HuH-7 (cell line): ENCODE measurements around the gene COL9A3.
"Not testable (repeated sequence)": the region's sequence is repeated elsewhere in the genome, so short reads cannot be mapped to it uniquely, and the experiment has no call there.

Experiments
- DNase-seq: peaks from one replicate; pipeline ENCODE4 v3.0.0; 2011; ENCODE audit warnings: low spot score

The COL9A3 gene

DNA sequence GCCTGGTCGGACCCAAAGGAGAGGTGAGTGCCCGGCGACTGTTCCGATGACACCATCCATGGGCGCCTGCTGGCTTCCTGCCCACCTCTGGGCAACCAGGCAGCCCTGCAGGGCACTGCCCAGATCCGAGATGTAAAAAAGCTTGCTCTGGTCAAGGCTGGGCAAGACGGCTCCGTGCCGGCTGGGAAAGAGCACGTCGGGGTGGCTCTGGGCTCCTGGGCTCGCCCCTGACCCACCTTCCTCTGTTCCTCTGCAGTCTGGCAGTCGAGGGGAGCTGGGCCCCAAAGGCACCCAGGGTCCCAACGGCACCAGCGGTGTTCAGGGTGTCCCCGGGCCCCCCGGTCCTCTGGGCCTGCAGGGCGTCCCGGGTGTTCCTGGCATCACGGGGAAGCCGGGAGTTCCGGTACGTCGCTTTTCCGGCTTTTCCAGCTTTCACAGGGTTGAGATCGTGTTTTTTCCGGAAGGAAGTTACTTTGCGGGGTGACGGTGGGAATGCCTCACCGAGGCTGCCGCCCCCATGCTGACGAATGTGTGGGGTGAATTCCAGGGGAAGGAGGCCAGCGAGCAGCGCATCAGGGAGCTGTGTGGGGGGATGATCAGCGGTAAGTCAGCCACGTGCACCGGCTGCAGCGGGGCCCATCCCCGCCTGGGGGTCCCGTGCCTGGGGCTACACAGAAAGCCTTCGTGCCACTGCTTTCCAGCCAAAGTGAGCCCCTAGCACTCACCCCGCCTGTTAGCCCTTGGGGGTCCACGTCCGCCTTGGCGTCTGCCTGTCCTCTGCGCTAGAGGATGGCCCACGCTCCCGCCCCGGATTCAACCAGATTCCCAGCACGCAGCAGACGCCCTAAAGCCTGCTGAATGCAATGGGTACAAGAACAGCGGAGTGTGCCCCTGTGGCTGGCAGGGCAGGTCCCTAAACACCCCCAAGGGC is 19.3 kb downstream of the COL9A3 start:
- DNase-seq, result no peak

DNA sequence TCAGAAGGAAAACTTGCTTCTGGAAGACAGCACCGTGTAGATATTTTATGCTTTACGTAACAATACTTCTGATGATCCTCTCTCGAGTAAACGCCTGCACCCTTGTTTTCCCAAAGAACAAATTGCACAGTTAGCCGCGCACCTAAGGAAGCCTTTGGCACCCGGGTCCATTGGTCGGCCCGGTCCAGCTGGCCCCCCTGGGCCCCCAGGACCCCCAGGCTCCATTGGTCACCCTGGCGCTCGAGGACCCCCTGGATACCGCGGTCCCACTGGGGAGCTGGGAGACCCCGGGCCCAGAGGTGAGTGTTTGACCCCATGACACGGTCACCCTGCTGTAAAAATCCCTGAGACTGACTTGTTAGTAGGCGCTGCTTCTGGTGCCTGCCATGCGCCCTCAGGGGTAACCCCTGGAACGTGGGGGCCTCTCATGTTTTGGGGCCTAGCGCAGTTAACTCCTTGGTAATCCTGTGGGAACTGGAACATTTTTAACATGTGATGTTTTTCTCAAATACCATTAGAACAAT is 20.2 kb downstream of the COL9A3 start:
- DNase-seq, result no peak

DNA sequence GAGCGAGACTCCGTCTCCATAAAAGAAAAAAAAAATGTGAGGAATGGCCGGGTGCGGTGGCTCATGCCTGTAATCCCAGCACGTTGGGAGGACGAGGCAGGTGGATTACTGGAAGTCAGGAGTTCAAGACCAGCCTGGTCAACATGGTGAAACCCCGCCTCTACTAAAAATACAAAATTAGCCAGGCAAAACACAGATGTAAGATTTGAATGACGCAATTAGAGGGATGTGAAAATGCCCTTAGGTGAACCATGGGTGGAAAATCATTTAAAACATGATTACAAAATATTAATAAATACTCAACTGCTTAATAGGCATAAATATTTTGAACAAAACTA is 20.9 kb downstream of the COL9A3 start:
- no peak for DNase-seq

DNA sequence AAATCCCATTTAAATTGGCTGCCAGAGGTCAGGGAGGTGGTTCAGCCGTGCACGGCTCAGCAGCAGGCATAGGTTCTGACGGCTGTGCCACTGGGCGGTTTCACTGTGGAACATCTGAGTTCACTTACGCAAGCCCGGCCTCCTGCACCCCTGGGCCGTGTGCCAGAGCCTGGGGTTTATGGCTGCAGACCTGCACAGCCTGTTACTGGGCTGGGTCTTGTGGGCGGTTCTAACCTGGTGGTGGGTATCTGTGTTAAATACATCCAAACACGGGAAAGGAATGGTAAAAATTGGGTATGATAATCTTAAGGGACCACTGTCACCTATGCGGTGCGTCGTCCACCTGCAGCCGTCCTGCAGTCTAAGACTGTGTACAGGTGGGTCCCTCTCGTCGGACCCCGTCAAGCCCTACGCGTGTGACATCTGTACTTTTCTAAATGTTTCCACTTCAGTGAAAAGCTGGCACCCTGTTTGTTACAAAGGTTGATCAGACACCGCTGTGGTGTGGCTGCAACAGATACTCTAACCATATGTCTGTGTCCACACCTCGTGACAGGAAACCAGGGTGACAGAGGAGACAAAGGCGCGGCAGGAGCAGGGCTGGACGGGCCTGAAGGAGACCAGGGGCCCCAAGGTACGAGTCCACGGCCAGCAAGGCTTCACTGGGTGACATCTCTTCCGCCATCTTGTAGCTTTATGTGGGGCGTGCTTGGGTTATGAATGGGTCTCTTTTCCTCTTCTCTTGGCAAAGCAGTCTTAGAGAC is 21.5 kb downstream of the COL9A3 start:
- DNase-seq, result no peak

DNA sequence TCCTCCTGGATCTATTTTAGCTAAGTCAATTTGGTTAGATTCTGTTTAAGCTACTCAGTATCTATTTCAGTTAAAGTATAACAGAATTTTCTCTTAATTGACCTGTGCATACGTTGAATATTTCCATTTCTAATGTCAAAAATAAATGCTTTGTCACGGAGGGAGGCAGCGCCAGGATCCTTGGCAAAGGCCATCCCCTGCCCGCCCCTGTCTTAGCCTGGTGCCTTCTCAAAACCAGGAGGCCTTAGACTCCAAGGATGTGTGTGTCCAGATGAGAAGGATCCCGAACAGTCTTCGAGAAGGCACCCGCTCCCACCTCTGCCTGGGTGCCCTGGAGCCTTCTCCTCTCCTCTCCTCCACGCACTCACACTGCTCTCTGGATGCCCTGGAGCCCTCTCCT is 22.4 kb downstream of the COL9A3 start:
- no peak for DNase-seq

DNA sequence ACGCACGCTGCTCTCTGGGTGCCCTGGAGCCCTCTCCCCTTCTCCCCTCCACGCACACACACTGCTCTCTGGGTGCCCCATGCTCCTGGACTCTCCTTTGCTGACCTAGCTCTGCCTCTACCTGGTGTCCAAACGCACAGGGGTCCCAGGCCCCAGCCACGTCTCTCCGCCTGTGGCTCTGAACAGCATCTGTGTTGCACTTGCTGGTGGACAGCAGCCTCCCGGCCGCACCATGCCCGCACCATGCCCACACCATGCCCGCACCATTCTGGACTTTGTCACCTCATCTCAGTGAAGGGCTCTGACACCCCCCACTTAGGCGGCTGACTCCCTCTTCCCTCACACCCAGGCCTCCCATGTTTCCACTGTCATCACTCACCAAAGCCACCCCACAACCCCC is 23.0 kb downstream of the COL9A3 start:
- no peak for DNase-seq

DNA sequence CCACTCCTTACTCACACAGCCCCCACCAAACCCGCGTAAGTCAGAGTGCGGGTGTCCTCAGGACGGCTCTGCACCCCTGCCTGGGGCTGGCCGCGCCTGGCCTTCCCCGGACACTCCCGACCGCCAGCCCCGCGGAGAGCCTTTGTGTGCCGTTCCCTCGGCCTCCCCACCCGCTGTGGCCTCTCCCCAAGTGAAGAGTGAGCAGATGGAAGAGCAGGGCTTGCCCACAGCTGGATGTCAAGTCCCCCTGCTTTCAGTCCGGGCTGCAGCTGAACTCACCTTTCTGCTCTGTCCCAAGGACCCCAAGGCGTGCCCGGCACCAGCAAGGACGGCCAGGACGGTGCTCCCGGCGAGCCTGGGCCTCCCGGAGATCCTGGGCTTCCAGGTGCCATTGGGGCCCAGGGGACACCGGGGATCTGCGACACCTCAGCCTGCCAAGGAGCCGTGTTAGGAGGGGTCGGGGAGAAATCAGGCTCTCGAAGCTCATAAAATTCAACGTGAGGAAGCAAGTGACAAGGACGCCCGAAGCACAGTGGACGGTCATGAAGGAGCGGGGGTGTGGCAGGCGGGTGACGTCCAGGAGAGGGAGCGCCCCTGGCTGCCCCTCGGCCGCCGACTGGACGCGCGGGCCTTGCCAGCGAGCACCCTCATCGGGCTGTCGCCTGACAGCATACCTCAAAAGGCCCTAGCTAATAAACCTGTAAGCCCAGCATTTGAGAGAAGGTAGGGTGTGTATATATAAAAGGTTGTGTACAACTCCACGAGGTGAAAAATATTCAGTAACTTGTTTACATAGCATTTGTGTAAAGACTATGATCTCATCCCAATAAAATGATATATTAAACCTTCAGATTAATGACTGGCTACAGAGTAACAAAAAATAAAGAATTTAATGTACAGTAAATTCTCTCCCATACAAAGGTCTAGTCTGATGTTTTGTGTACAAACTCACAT is 23.7 kb downstream of the COL9A3 start:
- no peak for DNase-seq

DNA sequence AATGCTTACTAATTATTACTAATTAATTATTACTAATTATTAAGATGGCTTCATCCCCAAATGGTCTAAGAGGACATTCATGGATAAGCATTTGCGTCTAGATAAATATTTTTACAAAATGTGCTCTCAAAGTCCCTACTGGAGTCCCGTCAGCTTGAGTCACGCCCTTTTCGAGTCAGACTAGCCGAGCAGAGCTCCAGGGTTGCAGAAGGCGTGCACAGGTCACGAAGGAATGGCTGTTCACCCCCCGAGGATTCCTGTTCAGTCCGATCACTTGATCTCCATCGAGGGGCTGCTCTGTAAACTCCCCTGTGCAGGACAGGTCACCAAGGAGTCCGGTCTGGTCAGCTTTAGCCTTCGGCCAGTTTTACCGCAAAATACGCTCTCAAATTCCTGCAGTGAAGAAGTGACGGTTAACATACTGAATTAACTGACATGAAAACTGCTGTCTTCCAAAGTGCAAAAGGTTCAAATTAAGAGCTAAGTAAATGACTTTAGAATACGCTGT is 24.9 kb downstream of the COL9A3 start:
- DNase-seq, result no peak

DNA sequence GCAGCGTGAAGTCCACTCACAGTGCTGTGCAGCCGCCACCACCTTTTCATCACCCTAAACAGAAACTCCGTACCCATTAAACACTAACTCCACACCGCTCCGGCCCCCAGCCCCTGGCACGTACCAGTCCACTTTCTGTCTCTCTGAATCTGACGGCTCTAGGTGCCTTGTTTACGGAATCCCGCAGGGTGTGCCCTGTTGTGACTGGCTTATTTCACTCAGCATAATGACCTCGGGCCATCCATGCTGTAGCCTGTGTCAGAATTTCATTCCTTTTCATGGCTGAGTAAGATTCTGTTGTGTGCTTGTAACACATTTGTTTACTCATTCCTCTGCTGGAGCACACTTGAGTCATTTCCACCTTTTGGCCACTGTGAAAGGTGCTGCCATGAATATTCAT is 26.8 kb downstream of the COL9A3 start:
- no peak for DNase-seq

DNA sequence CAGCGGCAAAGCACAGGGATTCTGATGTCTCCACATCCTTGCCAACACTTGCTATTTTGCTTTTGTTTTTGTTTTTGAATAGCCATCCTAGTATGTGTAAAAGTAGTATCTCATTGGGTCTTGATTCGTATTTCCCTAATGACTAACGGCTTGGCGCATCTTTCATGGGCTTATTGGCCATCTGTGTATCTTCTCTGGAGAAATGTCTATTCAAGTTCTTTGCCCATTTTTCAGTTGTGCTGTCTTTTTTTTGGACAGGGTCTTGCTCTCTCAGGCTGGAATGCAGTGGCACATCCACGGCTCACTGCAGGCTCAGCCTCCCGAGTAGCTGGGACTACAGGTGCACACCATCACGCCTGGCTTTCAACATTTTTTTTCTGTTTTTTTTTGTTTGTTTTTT is 27.3 kb downstream of the COL9A3 start:
- no peak for DNase-seq

DNA sequence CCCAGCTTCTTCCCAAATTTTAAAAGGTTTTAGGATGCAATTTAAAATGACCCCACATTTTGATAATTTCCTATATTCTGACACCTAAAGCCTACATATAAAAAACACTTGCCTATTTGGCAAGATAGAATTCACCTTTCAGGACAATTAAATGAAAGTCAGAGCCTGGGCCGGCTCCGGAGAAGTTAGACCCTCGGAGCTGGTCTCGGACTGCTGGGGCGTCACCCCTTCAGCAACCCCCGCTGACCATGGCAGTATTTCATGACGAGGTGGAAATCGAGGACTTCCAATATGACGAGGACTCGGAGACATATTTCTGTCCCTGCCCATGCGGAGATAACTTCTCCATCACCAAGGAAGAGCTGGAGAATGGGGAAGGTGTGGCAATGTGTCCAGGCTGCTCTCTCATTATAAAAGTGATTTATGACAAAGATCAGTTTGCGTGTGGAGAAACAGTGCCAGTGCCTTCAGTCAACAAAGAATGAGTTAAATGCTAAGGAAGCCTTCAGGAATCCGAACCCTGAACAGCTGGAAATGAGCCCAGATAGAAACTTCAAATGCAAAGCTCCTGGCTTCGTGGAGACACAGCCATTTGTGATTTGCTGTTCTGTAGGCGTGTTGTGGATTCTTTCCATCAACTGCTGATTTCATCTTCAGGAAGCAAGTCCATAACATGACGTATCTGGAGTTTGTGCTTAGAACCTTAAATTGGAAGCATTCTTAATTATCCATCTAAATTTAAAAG is 28.7 kb downstream of the COL9A3 start:
- DNase-seq, result no peak

DNA sequence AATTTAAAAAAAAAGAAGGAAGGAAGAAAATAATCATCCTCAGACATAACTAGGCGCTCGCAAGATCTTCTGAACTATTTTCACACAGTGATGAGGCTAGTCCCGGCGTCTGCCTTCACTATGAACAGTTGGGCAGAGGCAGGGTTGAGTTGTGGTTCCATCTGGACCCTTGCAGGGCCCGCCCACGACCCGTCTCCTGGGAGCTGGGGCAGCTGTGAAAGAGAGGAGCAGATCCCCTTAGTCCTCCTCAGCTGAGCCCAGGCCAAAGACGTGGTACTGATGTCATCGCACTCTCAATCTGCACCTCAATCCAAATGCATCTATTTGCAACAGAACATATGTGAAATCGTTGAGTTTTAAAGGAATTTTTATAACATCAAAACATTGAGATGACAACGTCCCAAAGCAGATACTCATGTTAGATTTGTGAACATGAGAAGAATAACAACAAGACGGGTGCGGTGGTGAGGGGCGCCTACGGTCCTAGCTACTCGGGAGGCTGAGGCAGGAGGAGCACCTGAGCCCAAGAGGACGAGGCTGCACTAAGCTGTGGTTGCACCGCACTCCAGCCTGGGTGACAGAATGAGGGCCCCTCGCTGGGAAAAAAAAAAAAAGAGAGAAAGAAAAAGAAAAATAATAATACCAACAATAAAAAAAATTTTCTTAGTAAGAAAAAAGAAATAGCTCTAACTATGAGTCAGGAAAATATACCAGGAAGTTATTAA is 29.5 kb downstream of the COL9A3 start:
- no peak for DNase-seq

DNA sequence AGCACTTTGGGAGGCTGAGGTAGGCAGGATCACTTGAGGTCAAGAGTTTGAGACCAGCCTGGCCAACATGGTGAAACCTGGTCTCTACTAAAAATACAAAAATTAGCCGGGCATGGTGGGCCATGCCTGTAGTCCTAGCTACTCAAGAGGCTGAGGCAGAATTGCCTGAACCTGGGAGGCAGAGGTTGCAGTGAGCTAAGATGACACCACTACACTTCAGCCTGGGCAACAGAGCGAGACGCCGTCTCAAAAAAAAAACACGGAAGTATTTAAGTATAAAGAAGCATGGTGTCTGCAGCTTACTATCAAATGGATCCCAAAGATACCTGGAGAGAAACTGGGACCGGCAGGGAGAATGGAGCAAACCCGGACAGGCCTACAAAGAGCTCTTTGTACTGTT is 32.1 kb downstream of the COL9A3 start:
- not testable (repeated sequence) for DNase-seq

DNA sequence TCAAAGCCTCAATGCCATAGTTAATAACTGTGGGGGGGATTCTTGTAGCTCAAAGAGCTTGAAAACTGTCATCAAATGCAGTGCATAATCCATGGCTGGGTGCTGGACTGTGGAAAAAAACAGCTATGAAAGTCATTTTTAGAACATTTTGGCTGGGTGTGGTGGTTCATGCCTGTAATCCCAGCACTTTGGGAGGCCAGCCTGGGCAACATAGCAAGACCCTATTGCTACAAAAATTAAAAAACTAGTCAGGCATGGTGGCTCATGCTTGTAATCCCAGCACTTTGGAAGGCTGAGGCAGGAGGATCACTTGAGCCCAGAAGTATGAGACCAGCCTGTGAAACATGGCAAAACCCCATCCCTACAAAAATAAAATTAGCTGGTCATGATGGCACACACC is 32.6 kb downstream of the COL9A3 start:
- no peak for DNase-seq

DNA sequence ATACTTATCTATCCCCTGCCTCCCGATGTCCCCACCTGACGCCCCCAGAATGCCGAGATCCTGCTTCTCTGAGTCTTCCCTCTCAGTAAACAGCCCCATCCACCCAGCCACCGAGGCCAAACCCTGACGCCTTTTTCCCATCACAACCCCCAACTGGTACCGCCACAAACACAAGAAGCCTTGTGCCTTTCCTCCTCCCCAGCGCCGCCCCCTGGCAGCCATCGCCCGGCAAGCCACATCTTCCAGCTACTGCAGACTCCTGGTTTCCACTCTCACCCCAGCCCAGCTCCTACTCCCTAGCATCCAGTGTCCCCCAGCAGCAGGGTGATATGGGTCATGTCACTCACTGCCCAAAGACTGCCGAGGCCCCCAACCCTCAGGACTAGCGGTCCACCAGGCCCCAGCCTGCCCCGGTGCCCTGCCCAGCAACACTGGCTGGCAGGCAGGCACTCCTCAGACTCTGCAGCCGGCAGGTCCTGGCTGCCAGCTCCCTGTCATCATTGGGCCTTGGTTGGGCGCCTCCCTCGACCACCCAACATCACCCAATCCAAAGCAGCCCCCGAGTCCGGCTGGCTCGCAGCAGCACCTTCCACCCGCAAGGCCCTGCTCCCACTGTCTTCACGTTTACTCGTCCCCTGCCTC is 33.6 kb downstream of the COL9A3 start:
- no peak for DNase-seq

DNA sequence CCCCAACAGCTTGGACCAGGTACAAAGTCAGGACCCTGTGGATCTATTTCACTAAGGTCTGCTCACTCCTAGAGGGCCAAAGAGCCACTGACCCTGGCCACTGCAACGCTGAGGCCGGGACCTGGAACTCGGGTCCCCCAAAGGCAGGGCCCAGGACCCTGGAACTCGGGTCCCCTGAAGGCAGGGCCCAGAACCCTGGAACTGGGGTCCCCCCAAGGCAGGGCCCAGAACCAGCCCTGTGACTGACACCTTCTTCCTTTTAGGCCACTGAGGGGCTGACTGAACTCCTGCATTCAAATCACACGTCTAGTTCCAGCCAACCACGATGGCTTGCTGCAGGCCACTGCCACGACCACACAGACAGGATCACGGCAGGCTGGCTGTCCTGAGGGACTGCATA is 35.3 kb downstream of the COL9A3 start:
- no peak for DNase-seq

DNA sequence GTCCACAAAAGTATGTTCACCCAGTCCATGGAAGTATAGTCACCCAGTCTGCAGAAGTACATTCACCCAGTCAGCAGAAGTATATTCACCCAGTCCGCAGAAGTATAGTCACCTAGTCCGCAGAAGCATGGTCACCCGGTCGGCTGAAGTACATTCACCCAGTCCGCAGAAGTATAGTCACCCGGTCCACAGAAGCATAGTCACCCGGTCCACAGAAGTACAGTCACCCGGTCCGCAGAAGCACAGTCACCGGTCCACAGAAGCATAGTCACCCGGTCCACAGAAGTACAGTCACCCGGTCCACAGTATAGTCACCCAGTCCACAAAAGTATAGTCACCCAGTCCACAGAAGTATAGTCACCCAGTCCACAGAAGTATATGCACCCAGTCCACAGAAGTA is 36.0 kb downstream of the COL9A3 start:
- no peak for DNase-seq

DNA sequence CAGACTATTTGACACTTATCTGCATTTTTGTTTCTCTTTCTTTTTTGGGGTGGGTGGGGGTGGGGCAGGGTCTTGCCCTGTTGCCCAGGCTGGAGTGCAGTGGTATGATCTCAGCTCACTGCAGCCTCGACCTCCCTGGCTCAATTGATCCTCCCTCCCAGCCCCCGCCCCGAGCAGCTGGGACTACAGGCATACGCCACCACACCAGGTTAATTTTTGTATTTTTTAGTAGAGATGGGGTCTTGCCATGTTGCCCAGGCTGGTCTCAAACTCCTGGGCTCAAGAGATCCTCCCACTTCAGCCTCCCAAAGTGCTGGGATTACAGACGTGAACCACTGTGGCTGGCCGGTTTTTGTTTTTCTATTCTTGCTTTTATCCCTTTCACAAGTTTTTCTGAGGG is 36.5 kb downstream of the COL9A3 start:
- not testable (repeated sequence) for DNase-seq

DNA sequence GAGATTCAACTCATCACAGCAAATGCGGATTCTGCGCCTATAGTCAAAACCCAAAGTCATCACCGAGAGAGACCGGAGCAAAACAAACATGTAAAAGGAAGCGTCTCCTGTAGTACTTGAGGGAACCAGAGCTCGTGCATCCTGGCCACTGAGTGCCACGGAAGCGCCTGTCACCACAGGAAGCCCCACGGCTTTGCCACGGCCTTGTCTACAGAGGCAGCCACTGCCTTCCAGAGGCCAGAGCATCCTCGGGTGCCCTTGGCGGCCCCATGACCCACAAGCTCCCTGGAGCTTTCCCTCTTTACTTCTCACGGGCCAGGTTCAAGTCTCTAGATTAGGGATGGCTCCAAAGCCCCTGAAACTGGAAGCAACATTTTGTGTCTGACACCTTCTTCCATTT is 37.3 kb downstream of the COL9A3 start:
- DNase-seq, result no peak

DNA sequence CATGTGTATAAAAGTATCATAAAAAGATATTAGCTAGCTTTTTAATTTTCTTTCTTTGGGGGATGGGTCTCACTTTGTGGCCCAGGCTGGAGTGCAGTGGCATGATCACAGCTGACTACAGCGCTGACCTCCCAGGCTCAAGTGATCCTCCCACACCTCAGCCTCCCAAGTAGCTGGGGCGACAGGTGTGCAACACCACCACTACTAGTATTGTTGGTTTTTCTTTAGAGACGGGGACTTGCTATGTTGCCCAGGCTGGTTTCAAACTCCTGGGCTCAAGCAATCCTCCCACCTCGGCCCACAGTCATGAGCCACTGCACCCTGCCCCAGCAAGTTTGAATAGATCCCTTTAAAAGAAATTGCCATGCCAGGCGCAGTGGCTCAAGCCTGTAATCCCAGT is 38.3 kb downstream of the COL9A3 start:
- DNase-seq, result no peak
